ENCODE results near the gene OBI1.
"Not testable (repeated sequence)": the region's sequence is repeated elsewhere in the genome, so short reads cannot be mapped to it uniquely, and the experiment has no call there.

DNA sequence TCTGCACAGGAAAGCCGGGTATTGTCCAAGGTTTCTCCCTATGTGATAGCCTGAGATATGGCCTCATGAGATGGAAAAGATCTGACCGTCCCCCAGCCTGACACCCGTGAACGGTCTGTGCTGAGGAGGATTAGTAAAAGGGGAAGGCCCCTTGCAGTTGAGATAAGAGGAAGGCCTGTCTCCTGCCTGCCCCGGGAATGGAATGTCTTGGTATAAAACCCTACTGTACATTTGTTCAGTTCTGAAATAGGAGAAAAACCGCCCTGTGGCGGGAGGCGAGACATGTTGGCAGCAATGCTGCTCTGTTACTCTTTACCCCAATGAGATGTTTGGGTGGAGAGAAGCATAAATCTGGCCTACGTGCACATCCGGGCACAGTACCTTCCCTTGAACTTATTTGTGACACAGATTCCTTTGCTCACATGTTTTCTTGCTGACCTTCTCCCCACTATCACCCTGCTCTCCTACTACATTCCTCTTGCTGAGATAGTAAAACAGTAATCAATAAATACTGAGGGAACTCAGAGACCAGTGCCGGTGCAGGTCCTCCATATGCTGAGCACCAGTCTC lies 11.8 kb downstream of the OBI1 start:
- not testable (repeated sequence) for TF ChIP-seq CTCF (conservative IDR thresholded peaks at IDR 0.05); ZFX (IDR thresholded peaks at IDR 0.05)

Measured in C4-2B (cell line).